Smooth muscle cell (in vitro differentiated cells): ENCODE measurements around the gene ACVR1B. TPM values are rescaled to one million over a fixed set of nuclear protein-coding genes. Genes with fewer than 3 reads are reported as not detected.

Source experiments
- DNase-seq: peaks from one replicate; lab custom pipeline; 2025; ENCODE audit not compliant: unreplicated experiment; lab: John Stamatoyannopoulos, UW
- H2AFZ ChIP-seq: fragments of 200-600 bp; sonication (generic); 2 replicates; pipeline ENCODE4 v1.6.0; 2016; ENCODE audit warnings: antibody characterized with exemption, low read depth, mild to moderate bottlenecking
- H3F3A ChIP-seq: fragments of 200-600 bp; sonication (generic); 2 replicates; pipeline ENCODE4 v1.6.0; 2017; ENCODE audit warnings: antibody characterized with exemption, low read depth
- H3K27ac ChIP-seq: fragments of 200-600 bp; sonication (generic); 2 replicates; pipeline ENCODE4 v1.5.1; 2016; ENCODE audit warnings: low read depth, mild to moderate bottlenecking
- H3K27me3 ChIP-seq: fragments of 200-600 bp; sonication (generic); 2 replicates; pipeline ENCODE4 v1.6.1; 2016; ENCODE audit warnings: low read depth, mild to moderate bottlenecking
- H3K36me3 ChIP-seq: fragments of 200-600 bp; sonication (generic); 2 replicates; pipeline ENCODE4 v1.5.1; 2016; ENCODE audit warnings: low read depth
- H3K4me1 ChIP-seq: fragments of 200-600 bp; sonication (generic); 2 replicates; pipeline ENCODE4 v1.5.1; 2016; ENCODE audit warnings: low read depth
- H3K4me2 ChIP-seq: fragments of 200-600 bp; sonication (generic); 2 replicates; pipeline ENCODE4 v1.6.0; 2016; ENCODE audit warnings: mild to moderate bottlenecking
- H3K4me3 ChIP-seq: fragments of 200-600 bp; sonication (generic); 2 replicates; pipeline ENCODE4 v1.5.1; 2016; ENCODE audit warnings: mild to moderate bottlenecking
- H3K79me2 ChIP-seq: fragments of 200-600 bp; sonication (generic); 2 replicates; pipeline ENCODE4 v1.6.0; 2016; ENCODE audit warnings: low read depth, mild to moderate bottlenecking
- H3K9ac ChIP-seq: fragments of 200-600 bp; sonication (generic); 2 replicates; pipeline ENCODE4 v1.6.0; 2016; ENCODE audit warnings: low read depth
- H3K9me3 ChIP-seq: fragments of 200-600 bp; sonication (generic); replicated peaks from 2 replicates; pipeline ENCODE4 v1.5.1; 2016; ENCODE audit warnings: low read depth
- H4K20me1 ChIP-seq: fragments of 200-600 bp; sonication (generic); 2 replicates; pipeline ENCODE4 v1.6.0; 2016; ENCODE audit warnings: low read depth
- WGBS: methylation state at CpG from one replicate; pipeline ENCODE4 v1.1.7; 2016; ENCODE audit warnings: low lambda C conversion rate; 5-methylcytosine and 5-hydroxymethylcytosine counted together
- polyA plus RNA-seq: library from polyadenylated mRNA; unstranded; fragments of >200 nt; fragmentation: Nextera tagmentation; extraction: Ambion mirVana; gene quantifications from 2 replicates; pipeline ENCODE4 v1.2.1, GENCODE V29; 2016
- total RNA-seq: library from RNA; depleted of rRNA; stranded (reverse); fragments of >200 nt; gene quantifications from 2 replicates; pipeline ENCODE4 v1.2.3, GENCODE V29; 2014
- TF ChIP-seq, protein P1 (sequence below): fragments of 200-600 bp; sonication (generic); IDR thresholded peaks from 2 replicates; pipeline ENCODE4 v1.5.1; 2017; ENCODE audit warnings: borderline replicate concordance, mild to moderate bottlenecking, antibody characterized with exemption; ENCODE audit not compliant: insufficient read depth, poor library complexity, severe bottlenecking

ACVR1B gene
- total and polyA plus RNA-seq, 2 experiments from 2014 or later, result 1.9 to 4.0 TPM

DNA sequence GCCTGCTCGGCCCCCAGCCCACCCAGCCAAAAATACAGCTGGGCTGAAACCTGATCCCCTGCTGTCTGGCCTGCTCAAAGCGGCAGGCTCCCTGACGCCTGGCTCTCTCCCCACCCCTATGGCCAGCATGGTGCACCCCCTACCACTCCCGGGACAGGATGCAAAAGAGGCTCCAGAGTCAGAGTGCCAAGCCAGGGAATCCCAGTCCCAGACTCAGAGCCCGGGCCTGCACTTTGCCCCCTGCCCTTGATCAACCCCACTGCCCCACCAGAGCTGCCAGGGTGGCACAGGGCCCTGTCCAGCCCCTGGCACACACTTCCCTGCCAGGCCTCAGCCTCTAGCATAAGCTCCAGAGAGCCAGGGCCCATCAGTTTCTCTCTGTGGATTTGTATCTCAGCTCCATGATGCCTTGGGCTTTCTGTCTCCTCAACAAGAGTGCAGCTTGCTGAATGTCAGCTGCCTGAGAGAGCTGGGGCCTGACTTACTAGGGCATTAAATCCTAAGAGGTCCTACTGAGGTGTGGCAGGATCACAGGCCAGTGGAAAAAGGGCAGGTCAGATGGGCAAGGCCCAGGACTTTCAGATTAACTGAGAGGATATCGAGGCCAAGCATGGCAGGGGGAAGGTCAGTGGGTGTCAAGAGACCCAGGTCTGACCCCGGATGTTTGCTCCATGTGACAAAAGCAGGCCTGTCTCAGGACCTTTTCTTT, 30.3 kb upstream of the ACVR1B start:
- H2AFZ ChIP-seq, result no peak overlapping the region
- no peak overlapping the region for H3K9ac ChIP-seq

DNA sequence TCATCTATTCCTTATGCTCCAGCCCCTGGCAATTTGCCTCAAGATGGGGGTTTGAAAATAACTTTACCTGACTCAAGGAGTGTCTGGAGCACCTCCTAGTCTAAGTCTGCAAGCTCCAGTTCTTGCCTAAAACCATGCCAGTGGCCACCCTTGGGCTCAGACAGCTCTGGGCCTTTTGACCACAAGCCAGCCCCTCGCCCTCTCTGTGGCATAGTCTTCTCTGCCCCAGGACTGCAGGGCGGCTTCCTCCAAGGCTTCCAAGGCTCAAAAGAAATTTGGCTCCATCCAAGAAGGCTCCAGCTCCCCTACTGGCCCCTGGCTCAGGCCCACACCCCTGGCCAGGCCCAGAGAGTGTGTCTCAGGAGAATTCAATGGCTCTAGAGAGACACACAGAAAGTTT, 29.4 kb upstream of the ACVR1B start:
- Histone ChIP-seq H3K9ac (no peak overlapping the region), H3K27ac (no peak overlapping the region), H3K4me3 (no peak overlapping the region), H3K27me3 (no peaks in the 10 kb centered on the region), H3K9me3 (no peaks in the 10 kb centered on the region), H2AFZ (no peak overlapping the region), H3F3A (no peaks in the 10 kb centered on the region), H3K4me2 (no peak overlapping the region), H3K36me3 (no peaks in the 10 kb centered on the region), H3K79me2 (no peaks in the 10 kb centered on the region), H4K20me1 (no peaks in the 10 kb centered on the region), H3K4me1 (peaks cover 7% of the 10 kb centered on the region)
- no peak for DNase-seq
- 100% methylated on average over 2 of the region's 2 CpGs for whole genome bisulfite sequencing
- TF ChIP-seq, protein P1, sequence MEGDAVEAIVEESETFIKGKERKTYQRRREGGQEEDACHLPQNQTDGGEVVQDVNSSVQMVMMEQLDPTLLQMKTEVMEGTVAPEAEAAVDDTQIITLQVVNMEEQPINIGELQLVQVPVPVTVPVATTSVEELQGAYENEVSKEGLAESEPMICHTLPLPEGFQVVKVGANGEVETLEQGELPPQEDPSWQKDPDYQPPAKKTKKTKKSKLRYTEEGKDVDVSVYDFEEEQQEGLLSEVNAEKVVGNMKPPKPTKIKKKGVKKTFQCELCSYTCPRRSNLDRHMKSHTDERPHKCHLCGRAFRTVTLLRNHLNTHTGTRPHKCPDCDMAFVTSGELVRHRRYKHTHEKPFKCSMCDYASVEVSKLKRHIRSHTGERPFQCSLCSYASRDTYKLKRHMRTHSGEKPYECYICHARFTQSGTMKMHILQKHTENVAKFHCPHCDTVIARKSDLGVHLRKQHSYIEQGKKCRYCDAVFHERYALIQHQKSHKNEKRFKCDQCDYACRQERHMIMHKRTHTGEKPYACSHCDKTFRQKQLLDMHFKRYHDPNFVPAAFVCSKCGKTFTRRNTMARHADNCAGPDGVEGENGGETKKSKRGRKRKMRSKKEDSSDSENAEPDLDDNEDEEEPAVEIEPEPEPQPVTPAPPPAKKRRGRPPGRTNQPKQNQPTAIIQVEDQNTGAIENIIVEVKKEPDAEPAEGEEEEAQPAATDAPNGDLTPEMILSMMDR, result no peak

More for the DNA sequence above, 30.3 kb upstream of the ACVR1B start:
- no peak for DNase-seq
- 72% methylated on average over 7 of the region's 7 CpGs for WGBS
- TF ChIP-seq, protein P1, result no peak
- Histone ChIP-seq H3K4me1 (peaks cover 7% of the 10 kb centered on the region), H3K36me3 (no peaks in the 10 kb centered on the region), H3K4me3 (no peak overlapping the region), H4K20me1 (no peaks in the 10 kb centered on the region), H3K79me2 (no peaks in the 10 kb centered on the region), H3K4me2 (no peak overlapping the region), H3K27me3 (no peaks in the 10 kb centered on the region), H3K27ac (no peak overlapping the region), H3F3A (no peaks in the 10 kb centered on the region), H3K9me3 (no peaks in the 10 kb centered on the region)

DNA sequence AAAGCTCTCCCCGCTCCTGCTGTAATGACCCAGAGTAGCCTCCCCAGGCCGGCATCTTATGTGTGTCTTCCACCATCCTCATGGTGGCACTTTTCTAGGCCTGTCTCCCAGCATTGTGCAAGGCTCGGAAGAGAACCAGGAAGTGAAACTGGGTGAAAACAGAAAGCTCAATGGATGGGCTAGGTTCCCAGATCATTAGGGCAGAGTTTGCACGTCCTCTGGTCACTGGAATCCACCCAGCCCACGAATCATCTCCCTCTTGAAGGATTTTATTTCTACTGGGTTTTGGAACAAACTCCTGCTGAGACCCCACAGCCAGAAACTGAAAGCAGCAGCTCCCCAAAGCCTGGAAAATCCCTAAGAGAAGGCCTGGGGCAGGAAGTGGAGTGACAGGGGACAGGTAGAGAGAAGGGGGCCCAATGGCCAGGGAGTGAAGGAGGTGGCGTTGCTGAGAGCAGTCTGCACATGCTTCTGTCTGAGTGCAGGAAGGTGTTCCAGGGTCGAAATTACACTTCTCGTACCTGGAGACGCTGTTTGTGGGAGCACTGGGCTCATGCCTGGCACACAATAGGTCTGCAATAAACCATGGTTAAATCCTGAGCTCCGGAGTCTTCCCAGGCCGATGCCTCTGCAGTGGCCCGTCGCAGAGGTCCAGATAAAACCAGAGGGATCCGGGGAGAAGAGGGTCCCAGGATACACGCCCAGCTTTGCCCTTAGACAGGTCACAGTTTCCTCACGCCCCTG, 28.6 kb upstream of the ACVR1B start:
- Histone ChIP-seq H3K9ac (no peak overlapping the region), H3K4me3 (no peak overlapping the region), H3K36me3 (no peaks in the 10 kb centered on the region), H3F3A (no peaks in the 10 kb centered on the region), H3K79me2 (no peaks in the 10 kb centered on the region), H2AFZ (no peak overlapping the region), H3K4me2 (peak overlapping the region; percentile 74), H4K20me1 (no peaks in the 10 kb centered on the region), H3K4me1 (peaks cover 7% of the 10 kb centered on the region), H3K27ac (no peak overlapping the region), H3K27me3 (no peaks in the 10 kb centered on the region), H3K9me3 (no peaks in the 10 kb centered on the region)
- TF ChIP-seq, protein P1, result no peak
- 57% methylated on average over 16 of the region's 16 CpGs for WGBS
- no peak for DNase-seq
